GM19043 (cell line): ENCODE data around the gene RAB4B.
"Not testable (repeated sequence)": the region's sequence is repeated elsewhere in the genome, so short reads cannot be mapped to it uniquely, and the experiment has no call there.

Experiments
- ATAC-seq: cut with Tn5 transposase; IDR thresholded peaks from one replicate; pipeline ENCODE4 v1.9.1; 2021; ENCODE audit warnings: low read depth; ENCODE audit not compliant: unreplicated experiment

Gene RAB4B

GRCh38 chr19:40838477-40838876, 60.4 kb downstream of the RAB4B start:
- ATAC-seq = not testable (repeated sequence)

GRCh38 chr19:40842012-40842411, 64.0 kb downstream of the RAB4B start:
- ATAC-seq = not testable (repeated sequence)

GRCh38 chr19:40842997-40843652, 65.1 kb downstream of the RAB4B start:
- not testable (repeated sequence) for ATAC-seq

GRCh38 chr19:40843653-40844052, 65.6 kb downstream of the RAB4B start:
- ATAC-seq = not testable (repeated sequence)
